Loucy (cell line): Measurements from ENCODE around the gene CFAP92.

Experiments used
- EZH2phosphoT487 ChIP-seq: fragments of 200-600 bp; IDR thresholded peaks from 2 replicates; pipeline ENCODE4 v1.6.1; 2018; ENCODE audit warnings: antibody characterized with exemption, mild to moderate bottlenecking, moderate library complexity, borderline replicate concordance
- TF ChIP-seq, protein P1 (sequence below): fragments of 200-600 bp; sonication (generic); conservative IDR thresholded peaks from 2 replicates; pipeline ENCODE4 v1.5.1; 2014; ENCODE audit warnings: mild to moderate bottlenecking, antibody characterized with exemption, low read length

DNA sequence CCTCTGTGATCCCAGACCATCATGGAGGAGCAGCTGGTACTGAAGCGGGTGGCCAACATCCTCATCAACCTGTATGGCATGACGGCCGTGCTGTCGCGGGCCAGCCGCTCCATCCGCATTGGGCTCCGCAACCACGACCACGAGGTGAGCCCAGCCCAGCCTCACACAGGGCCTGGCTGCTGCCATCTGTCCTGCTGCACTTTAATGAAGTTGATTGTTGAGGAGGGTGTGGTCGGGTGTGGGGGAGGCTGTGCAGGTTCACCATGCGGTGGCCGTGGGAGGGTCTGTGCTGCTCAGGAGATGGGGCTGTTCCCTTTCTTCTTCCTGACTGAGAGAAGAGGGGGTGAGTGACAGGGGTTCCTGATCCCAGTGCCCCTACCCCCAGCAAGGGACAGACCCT is 83.9 kb downstream of the CFAP92 start:
- TF ChIP-seq, protein P1, sequence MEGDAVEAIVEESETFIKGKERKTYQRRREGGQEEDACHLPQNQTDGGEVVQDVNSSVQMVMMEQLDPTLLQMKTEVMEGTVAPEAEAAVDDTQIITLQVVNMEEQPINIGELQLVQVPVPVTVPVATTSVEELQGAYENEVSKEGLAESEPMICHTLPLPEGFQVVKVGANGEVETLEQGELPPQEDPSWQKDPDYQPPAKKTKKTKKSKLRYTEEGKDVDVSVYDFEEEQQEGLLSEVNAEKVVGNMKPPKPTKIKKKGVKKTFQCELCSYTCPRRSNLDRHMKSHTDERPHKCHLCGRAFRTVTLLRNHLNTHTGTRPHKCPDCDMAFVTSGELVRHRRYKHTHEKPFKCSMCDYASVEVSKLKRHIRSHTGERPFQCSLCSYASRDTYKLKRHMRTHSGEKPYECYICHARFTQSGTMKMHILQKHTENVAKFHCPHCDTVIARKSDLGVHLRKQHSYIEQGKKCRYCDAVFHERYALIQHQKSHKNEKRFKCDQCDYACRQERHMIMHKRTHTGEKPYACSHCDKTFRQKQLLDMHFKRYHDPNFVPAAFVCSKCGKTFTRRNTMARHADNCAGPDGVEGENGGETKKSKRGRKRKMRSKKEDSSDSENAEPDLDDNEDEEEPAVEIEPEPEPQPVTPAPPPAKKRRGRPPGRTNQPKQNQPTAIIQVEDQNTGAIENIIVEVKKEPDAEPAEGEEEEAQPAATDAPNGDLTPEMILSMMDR, result no peak
- no peak for TF ChIP-seq EZH2phosphoT487
